ENCODE data around the gene RAB4B.
A peak's percentile ranks its signal among the peaks of the same experiment; 100 is the strongest.
"Not testable (repeated sequence)": the region's sequence is repeated elsewhere in the genome, so short reads cannot be mapped to it uniquely, and the experiment has no call there.

Gene RAB4B

GRCh38 chr19:40781140-40781539 is 3.1 kb downstream of the RAB4B start (continued):
- TF ChIP-seq ZNF692 (tag by site-specific recombination; IDR thresholded peaks at IDR 0.05) (no peak), SETDB1 (IDR thresholded peaks at IDR 0.05; ENCODE audit: insufficient read length, low read length) (no peak), ZNF560 (tag by site-specific recombination; IDR thresholded peaks at IDR 0.05; ENCODE audit: borderline replicate concordance) (no peak), ZNF335 (tag by site-specific recombination; conservative IDR thresholded peaks at IDR 0.05) (no peak), ZEB2 (tag by site-specific recombination; IDR thresholded peaks at IDR 0.05) (no peak), ZXDB (tag by site-specific recombination; IDR thresholded peaks at IDR 0.05) (0 out of 2 replicates have a peak, but pooled peaks have one; percentile 52), ZNF24 (tag by site-specific recombination; IDR thresholded peaks at IDR 0.05) (0 out of 2 replicates have a peak, but pooled peaks have one; percentile 30), PATZ1 (tag by site-specific recombination; IDR thresholded peaks at IDR 0.05) (no peak), ZNF664 (tag by site-specific recombination; IDR thresholded peaks at IDR 0.05) (peak; percentile 71), ZNF391 (tag by site-specific recombination; IDR thresholded peaks at IDR 0.05; ENCODE audit: borderline replicate concordance, low read depth) (no peak), ZNF23 (tag by site-specific recombination; IDR thresholded peaks at IDR 0.05; ENCODE audit: borderline replicate concordance) (no peak), ZBTB8A (tag by site-specific recombination; IDR thresholded peaks at IDR 0.05) (peak; percentile 64)

- Histone ChIP-seq H3K36me3 (ENCODE audit: control insufficient read depth in 2 of 2, insufficient read depth in 1 of 2, low read length in 2 of 2) (peaks cover 0 to 23% of the 10 kb centered on the region in 2 experiments; a peak in 1 of 3 replicates), H3K4me3 (ENCODE audit: low read depth, low read length) (no peak overlapping the region), H3K27ac (ENCODE audit: extremely low read depth, low read depth, low read length) (no peak overlapping the region), H3K4me1 (ENCODE audit: control insufficient read depth, insufficient read depth, low read length) (peaks cover 5% of the 10 kb centered on the region; the same call in 1 of the 2 replicates), H3K9me3 (ENCODE audit: control insufficient read depth, insufficient read depth, low read depth, low read length) (no peaks in the 10 kb centered on the region)
- ChIA-PET CTCF (interaction anchor here (0.6 kb wide), 1 partner anchor 375 kb away, joined by 3 read pairs; no protein-coding TSS in a partner anchor), POLR2A (interaction anchor here (0.6 kb wide), 2 partner anchors 17 to 110 kb away, joined by 3 to 5 read pairs; no protein-coding TSS in a partner anchor)
- TF ChIP-seq KLF1 (tag by site-specific recombination; IDR thresholded peaks at IDR 0.05) (peak; percentile 61), SP7 (tag by site-specific recombination; IDR thresholded peaks at IDR 0.05) (no peak), GLIS2 (tag by site-specific recombination; IDR thresholded peaks at IDR 0.05) (0 out of 2 replicates have a peak, but pooled peaks have one; percentile 19)
Observed at GRCh38 chr19:40783711-40784110, 5.7 kb downstream of the RAB4B start.

- H3K27ac ChIP-seq (ENCODE audit: extremely low read depth, low read depth, low read length); CTCF ChIA-PET; H3K4me3 ChIP-seq (ENCODE audit: low read depth, low read length); H3K4me1 ChIP-seq (ENCODE audit: control insufficient read depth, insufficient read depth, low read length); H3K9me3 ChIP-seq (ENCODE audit: control insufficient read depth, insufficient read depth, low read depth, low read length): not testable (repeated sequence)
- peaks cover 0 to 23% of the 10 kb centered on the region in 2 experiments; a peak in 1 of 3 replicates for H3K36me3 ChIP-seq (ENCODE audit: control insufficient read depth in 2 of 2, insufficient read depth in 1 of 2, low read length in 2 of 2)
- POLR2A ChIA-PET = interaction anchor here (0.6 kb wide), 2 partner anchors 17 to 110 kb away, joined by 3 to 5 read pairs; no protein-coding TSS in a partner anchor
- TF ChIP-seq ZNF121 (tag by site-specific recombination; IDR thresholded peaks at IDR 0.05) (peak; percentile 89), ZNF398 (tag by site-specific recombination; IDR thresholded peaks at IDR 0.05) (0 out of 2 replicates have a peak, but pooled peaks have one; percentile 3)
Observed at GRCh38 chr19:40784146-40784545, 6.1 kb downstream of the RAB4B start.
